ENCODE data around the gene SLC5A11. TPM values are rescaled to one million over a fixed set of nuclear protein-coding genes. Genes with fewer than 3 reads are reported as not detected.
A peak's percentile ranks its signal among the peaks of the same experiment; 100 is the strongest.

The SLC5A11 gene, protein sequence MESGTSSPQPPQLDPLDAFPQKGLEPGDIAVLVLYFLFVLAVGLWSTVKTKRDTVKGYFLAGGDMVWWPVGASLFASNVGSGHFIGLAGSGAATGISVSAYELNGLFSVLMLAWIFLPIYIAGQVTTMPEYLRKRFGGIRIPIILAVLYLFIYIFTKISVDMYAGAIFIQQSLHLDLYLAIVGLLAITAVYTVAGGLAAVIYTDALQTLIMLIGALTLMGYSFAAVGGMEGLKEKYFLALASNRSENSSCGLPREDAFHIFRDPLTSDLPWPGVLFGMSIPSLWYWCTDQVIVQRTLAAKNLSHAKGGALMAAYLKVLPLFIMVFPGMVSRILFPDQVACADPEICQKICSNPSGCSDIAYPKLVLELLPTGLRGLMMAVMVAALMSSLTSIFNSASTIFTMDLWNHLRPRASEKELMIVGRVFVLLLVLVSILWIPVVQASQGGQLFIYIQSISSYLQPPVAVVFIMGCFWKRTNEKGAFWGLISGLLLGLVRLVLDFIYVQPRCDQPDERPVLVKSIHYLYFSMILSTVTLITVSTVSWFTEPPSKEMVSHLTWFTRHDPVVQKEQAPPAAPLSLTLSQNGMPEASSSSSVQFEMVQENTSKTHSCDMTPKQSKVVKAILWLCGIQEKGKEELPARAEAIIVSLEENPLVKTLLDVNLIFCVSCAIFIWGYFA
- total RNA-seq (2016; rRNA removed; fragmentation: Illumina TruSeq; extraction: Trizol), result 1.7 and 3.3 TPM in 2 replicates
- 0.44 and 1.0 TPM in 2 replicates for total RNA-seq (2016; cell fraction: cytosol; rRNA removed; fragmentation: Illumina TruSeq; extraction: Trizol; ENCODE audit: low read depth)
- total RNA-seq (2016; cell fraction: insoluble cytoplasmic fraction; rRNA removed; fragmentation: Illumina TruSeq; extraction: Trizol), result 1.3 and 3.5 TPM in 2 replicates
- 0.86 and 0.93 TPM in 2 replicates for total RNA-seq (2016; cell fraction: membrane; rRNA removed; fragmentation: Illumina TruSeq; extraction: Trizol)
- 4.1 and 5.6 TPM in 2 replicates for total RNA-seq (2016; cell fraction: nucleus; rRNA removed; fragmentation: Illumina TruSeq; extraction: Trizol)
- 1.2 and 1.7 TPM in 2 replicates for polyA plus RNA-seq (2011; rRNA removed)
- polyA plus RNA-seq (2011; cell fraction: cytosol; rRNA removed), result 0.36 and 0.38 TPM in 2 replicates
- polyA plus RNA-seq (2011; cell fraction: nucleus; rRNA removed), result 4.5 and 4.8 TPM in 2 replicates
- polyA plus RNA-seq (2012), result 0.80 and 1.3 TPM in 2 replicates
- polyA plus RNA-seq (2016; cell fraction: cytosol; fragmentation: Illumina TruSeq; extraction: Trizol; ENCODE audit: low read depth), result 0.45 and 0.52 TPM in 2 replicates
- polyA plus RNA-seq (2016; cell fraction: insoluble cytoplasmic fraction; fragmentation: Illumina TruSeq; extraction: Trizol; ENCODE audit: low read depth), result 1.1 and 1.2 TPM in 2 replicates
- polyA plus RNA-seq (2016; cell fraction: membrane; fragmentation: Illumina TruSeq; extraction: Trizol; ENCODE audit: low read depth), result 1.1 and 1.3 TPM in 2 replicates
- 5.5 and 5.7 TPM in 2 replicates for polyA plus RNA-seq (2016; cell fraction: nucleus; fragmentation: Illumina TruSeq; extraction: Trizol; ENCODE audit: insufficient read depth, low read depth)
- 0.77 and 1.0 TPM in 2 replicates for polyA minus RNA-seq (2011; rRNA and poly(A)+ RNA removed; ENCODE audit: low replicate concordance)
- 0.49 TPM in 1 of 2 replicates, not detected in the other for polyA minus RNA-seq (2011; cell fraction: cytosol; rRNA and poly(A)+ RNA removed)
- 2.5 and 3.5 TPM in 2 replicates for polyA minus RNA-seq (2011; cell fraction: nucleus; rRNA and poly(A)+ RNA removed)
- Bru-seq, nascent RNA, result percentile 40 among the genes with signal in this experiment
- percentile 36 among the genes with signal in this experiment for BruChase-seq, experiment 1, labeled RNA remaining after a 6-hour chase
- percentile 42 among the genes with signal in this experiment for BruChase-seq, experiment 2, labeled RNA remaining after a 2-hour chase
- long read RNA-seq, experiment 1, partial matches to known transcripts, result 0 of 5 reads
- long read RNA-seq, experiment 1, other reads (novel, unspliced or antisense), result 4 of 5 reads
- long read RNA-seq, experiment 2, partial matches to known transcripts, result 2 of 4 reads
- long read RNA-seq, experiment 2, other reads (novel, unspliced or antisense), result 2 of 4 reads

GRCh38 chr16:24845726-24846547, at the start of gene SLC5A11:
Gene SLC5A11 (plus strand): TSS chr16:24845963. CDS start chr16:24858644, 12,681 bp downstream.
- Histone ChIP-seq H2AFZ (ENCODE audit: low read length) (no peak within 1 kb of the TSS), H3K4me1 (ENCODE audit: insufficient read depth, low read length) (peaks cover 52% of the 10 kb centered on the region), H3K9ac (ENCODE audit: insufficient read depth, low read depth, low read length) (0 out of 2 replicates have a peak within 1 kb of the TSS, but pooled peaks have one; percentile 39), H3K79me2 (ENCODE audit: insufficient read depth, low read length) (no peaks in the 10 kb centered on the region), H3K4me3 (replicated peaks in 1 of 3; ENCODE audit: insufficient read depth in 1 of 3, low read depth in 2 of 3, low read length in 3 of 3) (peak within 1 kb of the TSS; percentile 28 to 70 (median 44); a peak in 5 of 6 replicates), H3K4me2 (ENCODE audit: low read depth, low read length) (peak within 1 kb of the TSS; percentile 93), H3K9me3 (ENCODE audit: low read length) (no peaks in the 10 kb centered on the region), H3K27ac (ENCODE audit: extremely low read length, insufficient read depth, low read length) (peak within 1 kb of the TSS; percentile 75), H4K20me1 (ENCODE audit: insufficient read depth, low read length) (no peaks in the 10 kb centered on the region), H3K27me3 (ENCODE audit: control insufficient read depth in 1 of 2, insufficient read depth in 2 of 2, low read length in 2 of 2) (no peaks in the 10 kb centered on the region), H3K36me3 (replicated peaks in 1 of 2; ENCODE audit: control insufficient read depth in 1 of 2, insufficient read depth in 2 of 2, low read length in 2 of 2) (no peaks in the 10 kb centered on the region)
- FAIRE-seq (peak; percentile 60), ATAC-seq (peak; percentile 84), DNase-seq (ENCODE audit: low spot score) (peak; percentile 80)
- intact Hi-C loops (cut with micrococcal nuclease; ENCODE audit: unreplicated experiment), result no loop called here
- ChIA-PET POLR2A (interaction anchor here (0.5 to 1.4 kb wide), 3 partner anchors 9 to 140 kb away, joined by 3 to 8 read pairs (median 3); no protein-coding TSS in a partner anchor), CTCF (ENCODE audit: low intra/inter-chr PET ratio, low total read pairs) (no interaction called here)
- 2% methylated on average over 21 of the region's 21 CpGs for WGBS (ENCODE audit: low lambda C conversion rate)
- in situ Hi-C loops (cut with HindIII; ENCODE audit: extremely low pct_ligation_motif_present, low pct_unique_long_range_greater_than_20kb), result no loop called here
- no TSS peak for BruUV-seq (replicated peaks)
- TF ChIP-seq ZNF280D (CRISPR knock-in tag; IDR thresholded peaks at IDR 0.05), result no peak
- TF ChIP-seq ASH2L (IDR thresholded peaks at IDR 0.05; ENCODE audit: insufficient read length, low read depth, low read length), result peak; percentile 62
- TF ChIP-seq ZNF160 (CRISPR knock-in tag; IDR thresholded peaks at IDR 0.05), result no peak
- TF ChIP-seq HMG20A (CRISPR knock-in tag; IDR thresholded peaks at IDR 0.05; ENCODE audit: borderline replicate concordance), result 0 out of 2 replicates have a peak, but pooled peaks have one; percentile 18
- 0 out of 2 replicates have a peak, but pooled peaks have one; percentile 31 for TF ChIP-seq NR2F6 (IDR thresholded peaks at IDR 0.05)
- TF ChIP-seq NR2F6 (CRISPR knock-in tag; IDR thresholded peaks at IDR 0.05), result peak; percentile 23; the same call in 1 of the 2 replicates
- TF ChIP-seq IKZF5 (CRISPR knock-in tag; IDR thresholded peaks at IDR 0.05), result 0 out of 2 replicates have a peak, but pooled peaks have one; percentile 20
- TF ChIP-seq ELF1 (CRISPR knock-in tag; IDR thresholded peaks at IDR 0.05), result peak; percentile 49; the same call in 1 of the 2 replicates
- TF ChIP-seq ATF7 (IDR thresholded peaks at IDR 0.05), result no peak
- TF ChIP-seq ATF7 (CRISPR knock-in tag; IDR thresholded peaks at IDR 0.05), result no peak
- no peak for TF ChIP-seq ZNF580 (CRISPR knock-in tag; IDR thresholded peaks at IDR 0.05; ENCODE audit: borderline replicate concordance, low read depth)

Measured in HepG2 (cell line).